Thyroid gland (tissue), 4 donors: Measurements from ENCODE around the gene DCHS1.

Experiments used
- POLR2A ChIP-seq, 2 donors: fragments of 450-650 bp; IDR thresholded peaks; one replicate each; pipeline ENCODE4 v1.6.1; 2017; ENCODE audit warnings: antibody characterized with exemption in 2 of 2, mild to moderate bottlenecking in 2 of 2, moderate library complexity in 1 of 2
- TF ChIP-seq, protein P1 (sequence below), 6 experiments: fragments of 200-600 bp in 3 of 6; fragments of 450-650 bp in 3 of 6; sonication (generic) in 3 of 6; IDR thresholded peaks; one replicate each; pipeline ENCODE4 v1.5.1; 2016 to 2019; ENCODE audit warnings: antibody characterized with exemption in 6 of 6, mild to moderate bottlenecking in 2 of 6, inconsistent platforms in 1 of 6, moderate library complexity in 1 of 6

DNA sequence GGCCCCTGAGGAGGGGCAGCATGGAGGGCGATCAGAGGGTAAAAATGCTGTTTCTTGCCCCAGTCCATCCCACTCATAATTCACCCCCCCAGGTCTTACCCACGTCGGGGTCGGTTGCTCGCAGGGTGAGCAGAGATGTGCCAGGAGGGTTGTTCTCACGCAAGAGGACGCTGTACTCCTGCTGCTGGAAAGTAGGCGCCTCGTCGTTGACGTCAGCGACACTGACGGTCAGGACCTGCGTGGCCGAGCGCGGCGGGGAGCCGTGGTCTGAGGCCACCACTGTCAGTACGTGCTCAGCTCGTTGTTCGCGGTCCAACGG, 26.1 kb downstream of the DCHS1 start:
- TF ChIP-seq, protein P1, sequence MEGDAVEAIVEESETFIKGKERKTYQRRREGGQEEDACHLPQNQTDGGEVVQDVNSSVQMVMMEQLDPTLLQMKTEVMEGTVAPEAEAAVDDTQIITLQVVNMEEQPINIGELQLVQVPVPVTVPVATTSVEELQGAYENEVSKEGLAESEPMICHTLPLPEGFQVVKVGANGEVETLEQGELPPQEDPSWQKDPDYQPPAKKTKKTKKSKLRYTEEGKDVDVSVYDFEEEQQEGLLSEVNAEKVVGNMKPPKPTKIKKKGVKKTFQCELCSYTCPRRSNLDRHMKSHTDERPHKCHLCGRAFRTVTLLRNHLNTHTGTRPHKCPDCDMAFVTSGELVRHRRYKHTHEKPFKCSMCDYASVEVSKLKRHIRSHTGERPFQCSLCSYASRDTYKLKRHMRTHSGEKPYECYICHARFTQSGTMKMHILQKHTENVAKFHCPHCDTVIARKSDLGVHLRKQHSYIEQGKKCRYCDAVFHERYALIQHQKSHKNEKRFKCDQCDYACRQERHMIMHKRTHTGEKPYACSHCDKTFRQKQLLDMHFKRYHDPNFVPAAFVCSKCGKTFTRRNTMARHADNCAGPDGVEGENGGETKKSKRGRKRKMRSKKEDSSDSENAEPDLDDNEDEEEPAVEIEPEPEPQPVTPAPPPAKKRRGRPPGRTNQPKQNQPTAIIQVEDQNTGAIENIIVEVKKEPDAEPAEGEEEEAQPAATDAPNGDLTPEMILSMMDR (IDR thresholded peaks at IDR 0.05): no peak
- TF ChIP-seq POLR2A (IDR thresholded peaks at IDR 0.05): no peak
